ENCODE measurements around the gene ITPR2. TPM values are rescaled to one million over a fixed set of nuclear protein-coding genes. Genes with fewer than 3 reads are reported as not detected.

Gene ITPR2
- total RNA-seq, 1 donor from 2014 or later = 77.9 TPM

DNA sequence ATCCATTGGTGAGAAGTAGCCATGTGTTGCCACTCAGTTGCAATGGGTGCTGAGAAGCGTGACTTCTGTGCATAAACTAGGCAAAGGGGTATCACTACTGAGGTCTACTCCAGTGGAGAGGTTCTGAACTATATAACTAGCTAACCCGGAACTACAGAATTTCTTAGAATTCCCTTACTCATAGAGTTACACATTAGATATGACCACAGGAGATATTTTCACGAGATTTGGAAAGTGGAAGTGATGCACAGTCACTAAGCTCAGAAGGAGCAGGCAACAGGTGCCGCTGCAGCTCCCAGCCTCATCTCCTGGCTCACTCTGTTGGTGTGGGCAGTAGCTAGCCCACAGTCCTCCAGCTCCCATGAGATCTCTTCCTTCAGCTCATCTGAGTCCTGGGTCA lies 501.0 kb downstream of the ITPR2 start:
- Mint-ChIP-seq H3K27ac (ENCODE audit: unreplicated experiment) (no peak overlapping the region), H3K4me3 (ENCODE audit: unreplicated experiment) (no peak overlapping the region), H3K9me3 (ENCODE audit: unreplicated experiment) (no peaks in the 10 kb centered on the region), H3K36me3 (ENCODE audit: unreplicated experiment) (peaks cover 5% of the 10 kb centered on the region), H3K4me1 (ENCODE audit: low read depth, unreplicated experiment) (peaks cover 11% of the 10 kb centered on the region), H3K27me3 (ENCODE audit: unreplicated experiment) (no peaks in the 10 kb centered on the region)
- TF ChIP-seq CTCF (IDR thresholded peaks at IDR 0.05; ENCODE audit: partially characterized antibody, unreplicated experiment) = no peak
- no peak for DNase-seq

DNA sequence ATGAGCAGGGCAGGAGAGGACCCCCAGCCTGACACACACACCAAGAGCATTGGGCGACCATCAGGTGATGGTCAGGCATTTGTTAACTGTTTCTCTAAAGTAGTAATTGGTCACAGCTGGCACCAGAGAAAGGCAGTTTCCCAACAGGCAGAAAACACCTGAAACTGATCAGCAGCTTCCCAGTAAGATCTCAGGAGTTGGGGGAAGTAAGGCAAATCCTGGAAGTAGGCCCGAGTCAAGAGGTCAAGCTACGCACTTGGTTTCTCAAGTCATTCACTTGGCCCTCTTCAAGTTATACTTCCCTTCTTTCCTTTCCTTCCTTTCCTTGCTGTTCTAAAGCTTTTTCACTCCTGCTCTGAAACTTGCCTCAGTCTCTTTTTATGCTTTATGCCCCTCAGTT lies 501.9 kb downstream of the ITPR2 start:
- Mint-ChIP-seq H3K36me3 (ENCODE audit: unreplicated experiment) (peaks cover 5% of the 10 kb centered on the region), H3K27ac (ENCODE audit: unreplicated experiment) (no peak overlapping the region), H3K4me1 (ENCODE audit: low read depth, unreplicated experiment) (peaks cover 10% of the 10 kb centered on the region), H3K9me3 (ENCODE audit: unreplicated experiment) (no peaks in the 10 kb centered on the region), H3K4me3 (ENCODE audit: unreplicated experiment) (no peak overlapping the region), H3K27me3 (ENCODE audit: unreplicated experiment) (no peaks in the 10 kb centered on the region)
- DNase-seq = no peak
- TF ChIP-seq CTCF (IDR thresholded peaks at IDR 0.05; ENCODE audit: partially characterized antibody, unreplicated experiment) = no peak

DNA sequence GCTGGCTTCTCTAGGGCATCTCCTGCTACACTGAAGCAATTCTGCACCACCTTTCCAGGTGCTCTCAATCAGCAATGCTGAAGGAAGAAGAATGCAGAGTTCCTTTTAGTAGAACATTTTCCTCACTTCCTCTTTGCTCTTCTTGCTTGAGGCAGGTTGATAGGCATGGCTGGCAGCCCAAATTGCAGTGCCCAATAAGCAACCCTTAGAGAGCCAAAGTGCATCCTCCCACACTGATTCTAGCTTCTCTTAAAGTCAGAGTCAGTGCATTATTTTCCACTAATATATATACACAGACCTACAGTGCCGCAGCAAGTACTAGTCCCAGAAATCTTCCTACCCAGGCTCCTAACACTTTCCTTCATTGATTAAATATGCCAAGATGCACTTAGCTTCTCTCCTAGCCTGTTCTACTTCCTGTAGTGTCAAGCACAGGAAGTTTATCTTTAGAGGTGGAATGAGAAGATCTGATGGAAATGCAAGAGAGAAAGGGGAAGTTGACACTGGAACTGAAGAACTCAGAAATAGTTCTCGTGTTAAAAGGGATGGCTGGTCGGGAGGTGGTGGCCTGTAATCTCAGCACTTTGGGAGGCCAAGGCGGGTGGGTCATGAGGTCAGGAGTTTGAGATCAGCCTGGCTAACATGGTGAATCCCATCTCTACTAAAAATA lies 504.9 kb downstream of the ITPR2 start:
- DNase-seq = no peak
- Mint-ChIP-seq H3K4me3 (ENCODE audit: unreplicated experiment) (no peak overlapping the region), H3K4me1 (ENCODE audit: low read depth, unreplicated experiment) (peaks cover 9% of the 10 kb centered on the region), H3K9me3 (ENCODE audit: unreplicated experiment) (no peaks in the 10 kb centered on the region), H3K27me3 (ENCODE audit: unreplicated experiment) (no peaks in the 10 kb centered on the region), H3K27ac (ENCODE audit: unreplicated experiment) (no peak overlapping the region), H3K36me3 (ENCODE audit: unreplicated experiment) (peaks cover 5% of the 10 kb centered on the region)
- no peak for TF ChIP-seq CTCF (IDR thresholded peaks at IDR 0.05; ENCODE audit: partially characterized antibody, unreplicated experiment)

DNA sequence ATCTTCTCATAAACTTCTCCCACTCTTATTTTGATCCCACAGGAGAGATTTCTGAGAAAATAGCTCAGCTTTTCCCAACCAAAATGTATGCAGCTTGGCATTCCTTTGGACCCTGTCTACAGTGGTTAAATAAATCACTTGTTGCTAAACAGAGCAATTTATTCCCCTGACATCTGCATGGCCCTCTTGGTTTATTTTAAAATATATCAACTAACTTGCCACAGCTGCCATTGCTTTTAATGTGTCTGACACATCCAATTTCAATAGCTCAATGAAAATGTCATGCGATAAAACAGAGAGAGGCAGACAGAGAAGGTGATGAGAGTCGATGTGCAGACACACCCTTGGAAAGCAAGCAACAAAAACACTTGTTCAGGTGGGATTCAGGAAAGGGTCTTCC lies 509.3 kb downstream of the ITPR2 start:
- Mint-ChIP-seq H3K4me1 (ENCODE audit: low read depth, unreplicated experiment) (peaks cover 18% of the 10 kb centered on the region), H3K9me3 (ENCODE audit: unreplicated experiment) (no peaks in the 10 kb centered on the region), H3K27me3 (ENCODE audit: unreplicated experiment) (peaks cover 4% of the 10 kb centered on the region), H3K4me3 (ENCODE audit: unreplicated experiment) (no peak overlapping the region), H3K27ac (ENCODE audit: unreplicated experiment) (no peak overlapping the region), H3K36me3 (ENCODE audit: unreplicated experiment) (no peaks in the 10 kb centered on the region)
- DNase-seq = no peak
- TF ChIP-seq CTCF (IDR thresholded peaks at IDR 0.05; ENCODE audit: partially characterized antibody, unreplicated experiment) = no peak

DNA sequence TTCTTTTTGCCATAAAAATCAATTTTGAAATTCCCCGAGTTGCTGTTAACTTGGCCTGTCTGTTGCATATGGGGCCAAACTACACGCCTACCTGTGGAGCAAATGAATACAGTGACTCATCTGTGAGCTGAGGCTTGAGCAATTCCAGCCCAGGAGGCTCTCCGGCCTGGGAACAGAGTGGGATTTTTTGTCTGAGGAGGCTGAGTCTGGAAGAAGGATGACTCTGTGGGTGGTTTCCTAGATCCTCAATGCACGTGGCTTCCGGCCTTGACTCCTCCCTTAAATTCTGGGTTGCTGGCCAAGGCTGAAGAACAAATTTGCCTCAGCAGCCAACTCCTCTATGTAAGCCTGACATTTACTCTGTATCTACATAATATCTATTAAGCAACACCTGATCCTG lies 513.5 kb downstream of the ITPR2 start:
- DNase-seq = no peak
- TF ChIP-seq CTCF (IDR thresholded peaks at IDR 0.05; ENCODE audit: partially characterized antibody, unreplicated experiment) = no peak
- Mint-ChIP-seq H3K27me3 (ENCODE audit: unreplicated experiment) (peaks cover 4% of the 10 kb centered on the region), H3K4me1 (ENCODE audit: low read depth, unreplicated experiment) (peaks cover 27% of the 10 kb centered on the region), H3K36me3 (ENCODE audit: unreplicated experiment) (peaks cover 16% of the 10 kb centered on the region), H3K4me3 (ENCODE audit: unreplicated experiment) (no peak overlapping the region), H3K27ac (ENCODE audit: unreplicated experiment) (no peak overlapping the region), H3K9me3 (ENCODE audit: unreplicated experiment) (peaks cover 3% of the 10 kb centered on the region)

All from glutamatergic neuron (in vitro differentiated cells).